SW480 (cell line): ENCODE measurements around the gene ZNF583.

Source experiments
- DNase-seq: peaks from one replicate; pipeline ENCODE4 v3.0.0-alpha.2; 2016; ENCODE audit warnings: low spot score

Gene ZNF583

GRCh38 chr19:56403764-56404704 is at the start of gene ZNF583:
Gene ZNF583 (plus strand): TSS chr19:56404332. CDS start chr19:56407115, 2,783 bp downstream.
- DNase-seq: peak; percentile 66

DNA sequence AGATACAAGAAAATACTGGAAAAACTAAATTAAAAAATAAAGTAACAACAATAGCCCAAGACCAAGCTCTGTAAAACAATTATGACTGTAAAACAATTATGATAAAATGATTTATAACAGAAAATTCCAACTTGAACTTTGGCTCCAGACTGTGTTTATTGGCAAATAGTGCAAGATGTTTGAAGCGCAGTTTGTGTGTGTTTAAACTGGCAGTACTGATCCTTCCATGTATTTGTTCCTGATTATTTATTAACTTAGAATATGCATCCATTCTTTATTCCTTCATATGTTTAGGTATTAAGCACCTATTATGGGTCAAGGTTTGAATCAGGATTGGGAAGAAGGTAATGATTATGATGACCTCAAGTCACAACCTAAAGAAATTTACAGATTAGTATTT is 48.6 kb upstream of the ZNF583 start:
- no peak for DNase-seq

DNA sequence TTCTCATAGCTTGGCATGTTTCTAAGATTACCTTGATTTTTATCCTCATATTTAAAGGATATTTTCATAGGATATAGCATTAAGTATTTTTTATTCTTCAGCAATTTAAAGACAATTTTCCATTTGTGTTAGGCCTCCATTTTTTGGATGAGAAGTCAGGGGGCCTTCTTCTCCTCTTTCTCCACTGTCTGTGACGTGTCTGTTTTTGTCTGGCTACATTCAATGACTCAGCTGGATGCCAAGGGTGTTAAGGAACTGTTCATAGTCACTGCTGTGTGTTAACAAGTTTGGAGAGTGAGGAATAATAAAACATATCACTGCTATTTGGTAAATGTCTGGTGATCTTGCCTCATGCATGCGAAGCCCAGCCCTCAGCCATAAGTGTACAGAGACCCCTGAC is 47.2 kb upstream of the ZNF583 start:
- DNase-seq: no peak

DNA sequence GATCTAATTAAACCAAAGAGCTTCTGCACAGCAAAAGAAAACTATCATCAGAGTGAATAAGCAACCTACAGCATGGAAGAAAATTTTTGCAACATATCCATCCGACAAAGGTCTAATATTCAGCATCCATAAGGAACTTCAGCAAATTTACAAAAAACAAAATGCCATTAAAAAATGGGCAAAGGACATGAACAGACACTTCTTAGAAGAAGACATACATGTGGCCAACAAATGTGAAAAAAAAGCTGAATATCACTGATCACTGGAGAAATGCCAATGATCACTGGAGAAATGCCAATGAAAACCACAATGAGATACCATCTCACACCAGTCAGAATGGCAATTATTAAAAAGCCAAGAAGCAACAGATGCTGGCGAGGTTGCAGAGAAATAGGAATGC is 43.3 kb upstream of the ZNF583 start:
- no peak for DNase-seq

DNA sequence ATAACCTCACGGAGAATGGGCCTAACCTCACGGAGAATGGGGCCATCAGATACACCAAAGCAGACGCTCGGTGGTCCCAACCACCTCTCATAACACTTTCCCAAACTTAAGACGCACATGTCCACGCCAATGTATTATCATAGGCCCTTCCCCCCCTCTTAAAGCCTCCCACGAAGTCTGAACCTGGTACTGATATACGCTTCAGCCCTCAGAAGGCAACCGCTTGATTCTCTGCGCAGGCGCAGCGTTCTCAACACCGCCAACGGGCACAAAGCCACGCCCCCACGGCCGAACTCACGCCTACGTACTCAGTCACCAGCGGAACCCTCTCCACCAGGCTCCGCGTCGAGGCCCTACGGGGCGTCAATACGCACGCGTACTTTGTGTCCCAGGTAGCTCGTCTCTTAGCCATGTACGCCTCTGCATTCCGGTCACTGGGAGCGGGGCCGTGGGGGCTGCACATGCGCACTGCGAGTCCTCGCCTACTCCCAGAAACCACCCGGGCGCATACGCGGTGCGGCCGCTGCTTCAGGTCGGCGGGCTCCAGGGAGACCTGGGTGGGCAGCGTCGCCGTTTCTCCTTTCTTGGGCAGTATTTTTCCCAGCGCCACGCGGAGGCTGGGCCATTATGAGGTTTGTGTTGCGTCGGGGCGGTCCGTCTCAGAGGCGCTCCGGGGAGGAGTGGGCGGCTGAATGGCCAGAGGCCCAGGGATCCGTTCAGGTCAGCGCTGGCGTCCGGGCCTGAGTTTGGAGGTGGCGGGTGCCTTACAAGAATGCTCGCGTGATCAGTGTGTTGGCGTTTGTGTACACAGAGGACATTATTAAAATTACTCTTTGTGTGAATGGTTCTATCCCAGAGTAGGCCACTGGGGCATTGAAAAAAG is 36.1 kb upstream of the ZNF583 start:
- no peak for DNase-seq

DNA sequence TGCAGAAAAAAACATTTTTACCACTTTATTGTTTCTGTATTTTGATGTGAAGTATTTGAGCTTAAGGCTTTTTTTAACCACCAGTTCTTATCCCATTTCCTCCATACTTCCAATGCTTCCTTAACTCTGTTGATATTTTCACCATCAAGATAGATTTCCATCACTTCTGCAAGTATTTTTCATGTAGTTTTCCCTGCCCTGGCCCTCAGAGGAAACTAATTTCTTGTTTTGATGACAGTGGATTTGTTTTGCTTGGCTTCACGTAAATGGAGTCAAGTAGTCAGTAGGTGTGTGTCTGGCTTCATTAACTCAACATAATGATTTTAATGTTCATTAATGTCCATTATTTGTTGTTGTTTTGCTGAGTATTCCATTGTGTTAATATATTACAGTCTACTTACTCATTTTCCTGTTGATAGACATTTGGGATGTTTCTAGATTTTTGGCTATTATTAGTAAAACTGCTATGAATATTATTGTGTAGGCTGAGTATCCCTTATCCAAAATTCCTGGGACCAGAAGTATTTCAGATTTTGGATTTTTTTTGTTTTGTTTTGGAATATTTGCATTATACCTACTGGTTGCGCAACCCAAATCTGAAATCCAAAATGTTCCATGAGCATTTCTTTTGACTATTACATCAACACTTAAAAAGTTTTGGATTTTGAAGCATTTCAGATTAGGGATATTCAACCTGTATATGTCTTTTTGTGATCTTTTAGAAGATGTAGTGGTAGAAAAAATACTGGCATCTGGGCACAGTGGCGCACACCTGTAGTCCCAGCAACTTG is 34.1 kb upstream of the ZNF583 start:
- no peak for DNase-seq

GRCh38 chr19:56372281-56372680 is 31.9 kb upstream of the ZNF583 start:
- no peak for DNase-seq

- DNase-seq: peak; percentile 19
Measured at GRCh38 chr19:56377105-56377924, 26.8 kb upstream of the ZNF583 start.

DNA sequence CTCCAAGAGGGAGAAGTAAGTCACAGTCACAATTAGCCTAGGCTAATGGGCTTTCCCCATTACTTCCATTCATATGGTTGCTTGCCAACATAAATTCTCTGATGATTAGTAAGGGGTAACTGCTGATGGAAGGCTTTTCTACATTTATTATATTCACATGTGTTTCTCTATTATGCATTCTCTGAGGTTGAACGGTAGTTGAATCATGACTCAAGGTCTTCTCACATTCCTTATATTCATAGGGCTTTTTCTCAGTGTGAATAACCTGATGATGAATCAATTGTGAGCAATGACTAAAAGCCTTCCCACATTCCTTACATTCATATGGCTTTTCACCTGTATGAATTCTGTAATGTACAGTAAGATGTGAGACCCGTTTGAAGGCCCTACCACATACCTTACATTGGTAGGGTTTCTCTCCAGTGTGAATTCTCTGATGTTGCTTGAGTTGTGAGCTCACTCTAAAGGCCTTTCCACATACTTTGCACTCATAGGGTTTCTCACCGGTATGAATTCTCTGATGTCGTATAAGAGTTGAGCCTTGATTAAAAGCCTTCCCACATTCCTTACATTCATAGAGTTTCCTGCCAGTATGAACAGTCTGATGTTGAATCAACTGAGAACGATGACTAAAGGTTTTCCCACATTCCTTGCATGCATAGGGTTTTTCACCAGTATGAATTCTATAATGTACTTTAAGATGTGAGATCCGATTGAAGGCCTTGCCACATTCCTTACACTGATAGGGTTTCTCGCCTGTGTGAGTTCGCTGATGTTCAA is 20.1 kb upstream of the ZNF583 start:
- DNase-seq: peak; percentile 19

DNA sequence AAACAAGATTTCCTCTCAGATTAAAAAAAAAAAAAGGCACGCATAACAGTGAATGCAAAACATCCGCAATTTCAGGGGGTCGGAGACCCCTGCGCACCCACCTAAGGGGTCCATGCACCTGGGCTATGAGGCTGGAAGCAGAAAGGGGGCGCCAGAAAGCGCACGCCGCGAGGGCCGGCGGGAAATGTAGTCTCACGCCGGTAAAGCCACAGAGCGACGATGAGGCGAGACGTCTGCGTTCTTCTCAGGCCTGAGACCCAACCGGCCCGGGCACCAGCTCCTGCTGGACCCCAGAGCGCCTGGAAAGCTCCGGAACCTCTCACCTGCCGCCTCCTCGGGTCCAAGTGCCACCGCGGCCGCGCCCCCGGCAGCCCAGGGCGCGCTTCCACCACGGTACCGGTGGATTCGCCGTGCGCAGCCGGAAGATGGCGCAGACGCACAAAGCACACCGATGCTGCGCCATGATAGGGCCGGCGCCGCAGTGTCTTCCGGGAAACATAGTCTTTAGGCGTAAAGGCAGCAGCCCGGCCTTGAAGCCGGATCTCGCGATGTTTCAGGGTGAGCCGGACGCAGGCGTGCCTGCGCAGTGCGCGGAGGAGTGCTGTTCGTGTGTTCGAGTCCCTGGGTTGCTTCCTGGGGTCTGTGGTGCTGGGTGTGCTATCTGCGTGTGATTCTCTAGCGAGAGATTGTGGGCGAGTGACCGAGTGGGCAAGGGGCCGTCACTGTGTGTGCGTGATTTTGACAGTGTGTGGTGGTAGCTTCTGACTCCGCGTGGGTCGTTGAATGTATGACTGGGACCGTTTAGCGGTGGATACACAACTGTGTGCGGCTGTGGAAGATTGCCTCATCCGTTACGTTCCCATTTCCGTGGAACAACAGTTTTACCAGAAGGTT is 10.8 kb upstream of the ZNF583 start, which contains the start of gene ZNF582:
Gene ZNF582, minus strand, starts transcription at position 416 of the 894 bp plus-strand sequence. CDS start 1,782 bp downstream, outside the sequence.
- no peak for DNase-seq

GRCh38 chr19:56398809-56399208 is 5.3 kb upstream of the ZNF583 start:
- no peak for DNase-seq

GRCh38 chr19:56400485-56400884 is 3.6 kb upstream of the ZNF583 start:
- DNase-seq: no peak

- no peak for DNase-seq
Measured at GRCh38 chr19:56403261-56403660, 871 bp upstream of the ZNF583 start.

DNA sequence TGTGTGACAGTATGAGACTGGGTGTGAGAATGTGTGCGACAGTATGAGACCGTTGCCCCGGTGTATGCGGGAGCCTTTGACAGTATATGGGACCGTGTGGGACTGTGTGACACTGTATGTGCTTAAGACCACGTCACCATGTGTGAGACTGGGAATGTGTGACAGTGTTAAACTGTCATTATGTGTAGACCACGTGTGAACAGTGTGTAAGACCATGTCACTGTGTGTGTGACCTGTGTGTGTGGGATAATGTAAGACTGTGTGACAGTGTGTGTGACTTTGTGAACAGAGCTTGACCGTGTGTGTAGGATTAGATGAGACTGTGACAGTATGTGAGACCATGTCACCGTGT is 549 bp downstream of the ZNF583 start:
- no peak for DNase-seq

- no peak for DNase-seq
Measured at GRCh38 chr19:56405062-56405461, 930 bp downstream of the ZNF583 start.

DNA sequence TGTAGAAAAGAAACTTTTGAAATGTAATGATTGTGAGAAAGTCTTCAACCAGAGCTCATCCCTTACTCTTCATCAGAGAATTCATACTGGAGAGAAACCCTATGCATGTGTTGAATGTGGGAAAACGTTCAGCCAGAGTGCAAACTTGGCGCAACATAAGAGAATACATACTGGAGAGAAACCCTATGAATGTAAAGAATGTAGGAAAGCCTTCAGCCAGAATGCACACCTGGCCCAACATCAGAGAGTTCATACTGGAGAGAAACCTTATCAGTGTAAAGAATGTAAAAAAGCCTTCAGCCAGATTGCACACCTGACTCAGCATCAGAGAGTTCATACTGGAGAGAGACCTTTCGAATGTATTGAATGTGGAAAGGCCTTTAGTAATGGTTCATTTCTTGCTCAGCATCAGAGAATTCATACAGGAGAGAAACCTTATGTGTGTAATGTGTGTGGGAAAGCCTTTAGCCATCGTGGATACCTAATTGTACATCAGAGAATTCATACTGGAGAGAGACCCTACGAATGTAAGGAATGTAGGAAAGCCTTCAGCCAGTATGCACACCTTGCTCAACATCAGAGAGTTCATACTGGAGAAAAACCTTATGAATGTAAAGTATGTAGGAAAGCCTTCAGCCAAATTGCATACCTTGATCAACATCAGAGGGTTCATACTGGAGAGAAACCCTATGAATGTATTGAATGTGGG is 19.3 kb downstream of the ZNF583 start:
- no peak for DNase-seq

GRCh38 chr19:56423985-56424353 is 19.8 kb downstream of the ZNF583 start:
- DNase-seq: no peak

GRCh38 chr19:56441206-56441792 is 37.2 kb downstream of the ZNF583 start:
- DNase-seq: no peak
